ENCODE results near the gene ALDH1L1.

GRCh38 chr3:126181398-126181725 lies 976 bp upstream of the ALDH1L1 start:
- TF ChIP-seq ZFP30 (CRISPR knock-in tag; IDR thresholded peaks at IDR 0.05): no peak
- no peak for TF ChIP-seq ZFP3 (CRISPR knock-in tag; IDR thresholded peaks at IDR 0.05)

Data from SK-N-SH treated with all-trans-retinoic acid at 6 μM for 48 hours (cell line).